ENCODE measurements around the gene ERP44. TPM values are rescaled to one million over a fixed set of nuclear protein-coding genes. Genes with fewer than 3 reads are reported as not detected.

The ERP44 gene
- total and polyA plus RNA-seq, 3 donors from 2014 or later, result 14.6 to 18.3 (median 17.8) TPM

DNA sequence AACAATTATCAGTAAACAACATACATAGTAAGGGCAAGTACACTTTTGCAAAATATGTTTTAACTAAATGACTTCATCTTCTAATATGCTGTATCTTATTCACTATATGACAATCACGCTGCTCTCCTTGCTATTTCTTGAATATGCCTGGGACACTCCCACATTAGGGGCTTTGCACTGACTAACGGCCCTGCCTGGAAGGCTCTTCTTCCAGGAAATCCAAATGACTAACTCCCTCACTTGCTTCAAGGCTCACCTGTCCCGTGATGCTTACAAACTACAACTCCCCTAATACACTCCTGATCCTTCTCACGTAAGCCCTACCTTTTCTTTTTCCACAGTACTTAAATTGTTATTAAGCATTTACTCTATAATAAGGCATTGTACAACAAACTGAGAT lies 10.6 kb downstream of the ERP44 start:
- no peaks in the 10 kb centered on the region for H3K27me3 ChIP-seq
- intact Hi-C loops (cut with DNase I; ENCODE audit: low total_unique reads), result no loop called here
- no peak for DNase-seq

DNA sequence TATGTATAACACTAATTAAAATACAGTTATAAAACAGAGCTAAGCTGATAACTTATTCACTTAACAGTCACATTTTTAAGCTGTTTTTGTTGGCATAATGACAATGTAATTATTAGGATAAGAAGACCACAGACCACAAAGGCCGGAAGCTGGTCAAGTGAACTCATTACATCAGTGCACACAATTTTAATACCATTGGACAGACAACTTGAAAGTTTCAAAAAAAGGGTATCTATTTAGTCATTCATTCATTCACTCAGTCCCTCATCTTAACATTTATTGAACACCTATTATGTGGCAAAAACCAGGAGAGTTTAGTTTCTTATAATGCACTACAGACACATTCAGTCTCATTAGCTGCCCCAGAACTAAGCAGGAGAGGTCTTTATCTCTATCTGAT lies 11.6 kb downstream of the ERP44 start:
- Histone ChIP-seq H3K27me3 (no peaks in the 10 kb centered on the region), H3K9me3 (no peaks in the 10 kb centered on the region), H3K4me3 (no peak overlapping the region), H3K27ac (no peak overlapping the region), H3K36me3 (ENCODE audit: low read depth, missing control alignments) (no peaks in the 10 kb centered on the region), H3K4me1 (peaks cover 6% of the 10 kb centered on the region)
- WGBS, 2 donors, result 79 to 85% methylated on average over 1 of the region's 1 CpG
- intact Hi-C loops (cut with DNase I; ENCODE audit: low total_unique reads), result no loop called here
- no peak for DNase-seq
- no peak for TF ChIP-seq POLR2A (IDR thresholded peaks at IDR 0.05)
- TF ChIP-seq, protein P1, sequence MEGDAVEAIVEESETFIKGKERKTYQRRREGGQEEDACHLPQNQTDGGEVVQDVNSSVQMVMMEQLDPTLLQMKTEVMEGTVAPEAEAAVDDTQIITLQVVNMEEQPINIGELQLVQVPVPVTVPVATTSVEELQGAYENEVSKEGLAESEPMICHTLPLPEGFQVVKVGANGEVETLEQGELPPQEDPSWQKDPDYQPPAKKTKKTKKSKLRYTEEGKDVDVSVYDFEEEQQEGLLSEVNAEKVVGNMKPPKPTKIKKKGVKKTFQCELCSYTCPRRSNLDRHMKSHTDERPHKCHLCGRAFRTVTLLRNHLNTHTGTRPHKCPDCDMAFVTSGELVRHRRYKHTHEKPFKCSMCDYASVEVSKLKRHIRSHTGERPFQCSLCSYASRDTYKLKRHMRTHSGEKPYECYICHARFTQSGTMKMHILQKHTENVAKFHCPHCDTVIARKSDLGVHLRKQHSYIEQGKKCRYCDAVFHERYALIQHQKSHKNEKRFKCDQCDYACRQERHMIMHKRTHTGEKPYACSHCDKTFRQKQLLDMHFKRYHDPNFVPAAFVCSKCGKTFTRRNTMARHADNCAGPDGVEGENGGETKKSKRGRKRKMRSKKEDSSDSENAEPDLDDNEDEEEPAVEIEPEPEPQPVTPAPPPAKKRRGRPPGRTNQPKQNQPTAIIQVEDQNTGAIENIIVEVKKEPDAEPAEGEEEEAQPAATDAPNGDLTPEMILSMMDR (IDR thresholded peaks at IDR 0.05), result no peak

More for the DNA sequence above, 10.6 kb downstream of the ERP44 start:
- Histone ChIP-seq H3K27ac (no peak overlapping the region), H3K9me3 (no peaks in the 10 kb centered on the region), H3K4me1 (peaks cover 6% of the 10 kb centered on the region), H3K36me3 (ENCODE audit: low read depth, missing control alignments) (no peaks in the 10 kb centered on the region), H3K4me3 (no peak overlapping the region)
- TF ChIP-seq, protein P1 (IDR thresholded peaks at IDR 0.05), result no peak
- no peak for TF ChIP-seq POLR2A (IDR thresholded peaks at IDR 0.05)
- WGBS, 2 donors, result 81 to 87% methylated on average over 4 of the region's 4 CpGs

DNA sequence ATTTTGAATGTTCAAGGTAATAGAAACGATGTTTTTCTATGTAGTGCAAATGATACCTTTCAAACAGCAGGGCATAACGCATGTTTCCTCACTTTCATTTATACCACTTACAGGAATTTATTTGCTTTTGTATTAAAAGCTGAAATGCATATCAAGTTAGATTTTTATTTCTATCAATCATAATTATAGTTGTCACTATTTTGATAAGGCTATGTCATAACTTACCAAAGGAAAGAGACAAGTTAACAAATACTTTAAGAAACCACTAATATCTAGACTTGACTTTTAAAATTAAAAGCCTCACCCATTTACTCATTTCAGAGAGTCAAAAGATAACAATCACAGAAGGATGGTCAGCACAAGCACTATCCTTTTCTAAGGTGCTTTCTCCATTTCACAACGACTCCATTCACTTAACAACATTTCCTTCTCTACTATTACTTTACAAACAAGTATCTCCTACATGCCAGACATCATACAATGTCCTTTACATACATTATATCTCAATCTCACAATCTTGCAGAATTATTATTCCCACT lies 12.6 kb downstream of the ERP44 start:
- intact Hi-C loops (cut with DNase I; ENCODE audit: low total_unique reads), result no loop called here
- WGBS, 2 donors, result 91 to 93% methylated on average over 3 of the region's 3 CpGs
- peaks cover 6% of the 10 kb centered on the region for H3K4me1 ChIP-seq

DNA sequence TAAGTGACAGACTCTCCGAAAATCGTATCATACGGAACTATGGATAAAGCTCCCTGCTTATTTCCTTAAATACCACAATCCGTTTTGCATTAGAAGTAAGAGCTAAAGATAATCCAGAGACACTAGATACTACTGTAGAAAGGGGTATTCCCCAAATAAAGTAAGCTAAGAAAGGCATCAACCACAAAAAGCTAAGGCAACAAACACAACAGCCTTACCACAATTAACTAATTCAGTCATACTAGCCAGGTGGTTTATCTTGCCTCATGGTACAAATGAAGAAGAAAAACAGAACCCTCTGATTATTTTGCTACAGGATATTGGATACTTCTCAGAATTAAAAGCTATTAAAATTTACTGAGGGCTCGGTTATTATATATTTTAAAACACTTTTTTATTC lies 14.1 kb downstream of the ERP44 start:
- TF ChIP-seq, protein P1 (IDR thresholded peaks at IDR 0.05), result no peak
- TF ChIP-seq POLR2A (IDR thresholded peaks at IDR 0.05), result no peak
- Histone ChIP-seq H3K27me3 (no peaks in the 10 kb centered on the region), H3K27ac (no peak overlapping the region), H3K4me1 (peaks cover under 1% of the 10 kb centered on the region), H3K4me3 (no peak overlapping the region), H3K36me3 (ENCODE audit: low read depth, missing control alignments) (no peaks in the 10 kb centered on the region), H3K9me3 (no peaks in the 10 kb centered on the region)
- 77 to 90% methylated on average over 5 of the region's 5 CpGs for WGBS, 2 donors
- intact Hi-C loops (cut with DNase I; ENCODE audit: low total_unique reads), result no loop called here
- no peak for DNase-seq

More for the DNA sequence above, 12.6 kb downstream of the ERP44 start:
- H3K27me3 ChIP-seq, result no peaks in the 10 kb centered on the region
- no peaks in the 10 kb centered on the region for H3K9me3 ChIP-seq
- no peak overlapping the region for H3K27ac ChIP-seq
- DNase-seq, result no peak
- no peaks in the 10 kb centered on the region for H3K36me3 ChIP-seq (ENCODE audit: low read depth, missing control alignments)
- TF ChIP-seq, protein P1 (IDR thresholded peaks at IDR 0.05), result no peak
- no peak for TF ChIP-seq POLR2A (IDR thresholded peaks at IDR 0.05)
- no peak overlapping the region for H3K4me3 ChIP-seq

DNA sequence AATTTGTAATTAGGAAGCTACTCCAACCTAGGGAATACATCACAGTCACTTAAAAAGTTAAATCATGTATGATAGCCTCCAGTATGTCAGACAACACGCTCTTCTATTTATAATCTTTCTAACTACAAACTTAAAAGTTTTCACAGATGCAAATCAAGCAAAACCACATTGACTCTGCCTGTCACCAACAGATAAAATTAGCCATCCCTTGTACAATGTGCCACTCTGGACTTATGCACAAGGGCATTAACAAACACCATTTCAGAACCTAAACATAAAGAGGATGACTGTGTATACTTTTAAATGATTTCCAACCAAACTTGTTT lies 14.7 kb downstream of the ERP44 start:
- no peaks in the 10 kb centered on the region for H3K9me3 ChIP-seq
- DNase-seq, result no peak
- WGBS, 2 donors, result 75 to 87% methylated on average over 1 of the region's 1 CpG
- H3K36me3 ChIP-seq (ENCODE audit: low read depth, missing control alignments), result no peaks in the 10 kb centered on the region
- H3K4me3 ChIP-seq, result no peak overlapping the region
- H3K27ac ChIP-seq, result no peak overlapping the region
- TF ChIP-seq, protein P1 (IDR thresholded peaks at IDR 0.05), result no peak
- TF ChIP-seq POLR2A (IDR thresholded peaks at IDR 0.05), result no peak
- no peaks in the 10 kb centered on the region for H3K27me3 ChIP-seq
- no peaks in the 10 kb centered on the region for H3K4me1 ChIP-seq
- intact Hi-C loops (cut with DNase I; ENCODE audit: low total_unique reads), result no loop called here
